Trophoblast cell (in vitro differentiated cells and primary cell): ENCODE results near the gene ZBTB2.

Experiments
- DNase-seq, 2 donors: peaks; one replicate each; pipeline ENCODE4 v3.0.0-alpha.2; 2016
- H2AFZ ChIP-seq: 2 replicates; pipeline ENCODE4 v1.6.1; 2013; ENCODE audit warnings: low read length, moderate library complexity, mild to moderate bottlenecking; ENCODE audit not compliant: insufficient read depth, poor library complexity
- H2AK5ac ChIP-seq: 2 replicates; pipeline ENCODE4 v1.6.1; 2013; ENCODE audit warnings: mild to moderate bottlenecking, low read length
- H2BK120ac ChIP-seq: 2 replicates; pipeline ENCODE4 v1.6.1; 2013; ENCODE audit warnings: low read length, mild to moderate bottlenecking, moderate library complexity; ENCODE audit not compliant: insufficient read depth, poor library complexity
- H2BK12ac ChIP-seq: 2 replicates; pipeline ENCODE4 v1.6.1; 2013; ENCODE audit warnings: mild to moderate bottlenecking, low read length, moderate library complexity
- H2BK5ac ChIP-seq: 2 replicates; pipeline ENCODE4 v1.6.1; 2013; ENCODE audit warnings: low read length, low read depth, moderate library complexity, mild to moderate bottlenecking; ENCODE audit not compliant: poor library complexity
- H3K14ac ChIP-seq: 2 replicates; pipeline ENCODE4 v1.6.1; 2013; ENCODE audit warnings: mild to moderate bottlenecking, low read length
- H3K18ac ChIP-seq: 2 replicates; pipeline ENCODE4 v1.6.1; 2013; ENCODE audit warnings: mild to moderate bottlenecking, low read length
- H3K23ac ChIP-seq: 2 replicates; pipeline ENCODE4 v1.6.1; 2013; ENCODE audit warnings: low read length
- H3K27ac ChIP-seq: 2 replicates; pipeline ENCODE4 v1.5.1; 2013; ENCODE audit warnings: low read depth, mild to moderate bottlenecking, inconsistent platforms, low read length, moderate library complexity
- H3K27me3 ChIP-seq: 2 replicates; pipeline ENCODE4 v1.6.1; 2013; ENCODE audit warnings: inconsistent platforms, mild to moderate bottlenecking, low read length, moderate library complexity; ENCODE audit not compliant: insufficient read depth
- H3K36me3 ChIP-seq, 2 experiments: 1 replicate in 1 of 2; 2 replicates in 1 of 2; pipeline ENCODE4 v1.6.1; 2013; ENCODE audit warnings: low read length in 2 of 2, mild to moderate bottlenecking in 2 of 2, moderate library complexity in 1 of 2; ENCODE audit not compliant: insufficient read depth in 2 of 2, control insufficient read depth in 1 of 2
- H3K4ac ChIP-seq: 2 replicates; pipeline ENCODE4 v1.6.1; 2013; ENCODE audit warnings: low read depth, mild to moderate bottlenecking, low read length, moderate library complexity
- H3K4me1 ChIP-seq, 2 experiments: 1 replicate in 1 of 2; 2 replicates in 1 of 2; pipeline ENCODE4 v1.6.1; 2013; ENCODE audit warnings: low read length in 2 of 2, mild to moderate bottlenecking in 2 of 2, moderate library complexity in 1 of 2; ENCODE audit not compliant: insufficient read depth in 2 of 2, control insufficient read depth in 1 of 2
- H3K4me2 ChIP-seq: 2 replicates; pipeline ENCODE4 v1.6.1; 2013; ENCODE audit warnings: inconsistent platforms, mild to moderate bottlenecking, low read length, moderate library complexity
- H3K4me3 ChIP-seq: 2 replicates; pipeline ENCODE4 v1.5.1; 2013; ENCODE audit warnings: mild to moderate bottlenecking, low read depth, low read length, inconsistent platforms
- H3K79me1 ChIP-seq: one replicate; pipeline ENCODE4 v1.6.1; 2013; ENCODE audit warnings: low read length
- H3K79me2 ChIP-seq: 2 replicates; pipeline ENCODE4 v1.6.1; 2013; ENCODE audit warnings: low read length, mild to moderate bottlenecking; ENCODE audit not compliant: control insufficient read depth, insufficient read depth, poor library complexity
- H3K9ac ChIP-seq: 2 replicates; pipeline ENCODE4 v1.6.1; 2013; ENCODE audit warnings: mild to moderate bottlenecking, low read length
- H3K9me3 ChIP-seq: 2 replicates; pipeline ENCODE4 v1.6.1; 2013; ENCODE audit warnings: low read depth, mild to moderate bottlenecking, control low read depth, inconsistent platforms, low read length; ENCODE audit not compliant: insufficient read depth
- H4K12ac ChIP-seq: 2 replicates; pipeline ENCODE4 v1.6.1; 2013; ENCODE audit warnings: low read depth, mild to moderate bottlenecking, low read length, moderate library complexity
- H4K8ac ChIP-seq: 2 replicates; pipeline ENCODE4 v1.6.1; 2013; ENCODE audit warnings: low read depth, mild to moderate bottlenecking, low read length, moderate library complexity
- H4K91ac ChIP-seq: one replicate; pipeline ENCODE4 v1.6.1; 2013; ENCODE audit warnings: low read depth, mild to moderate bottlenecking, low read length, moderate library complexity
- WGBS: extraction: QIAGEN DNeasy Blood & Tissue Kit; methylation state at CpG from one replicate; pipeline ENCODE4 v1.1.7; 2013; ENCODE audit warnings: missing lambda C conversion rate; ENCODE audit not compliant: insufficient read length, insufficient coverage; ENCODE audit errors: extremely low coverage; 5-methylcytosine and 5-hydroxymethylcytosine counted together

ZBTB2 gene

DNA sequence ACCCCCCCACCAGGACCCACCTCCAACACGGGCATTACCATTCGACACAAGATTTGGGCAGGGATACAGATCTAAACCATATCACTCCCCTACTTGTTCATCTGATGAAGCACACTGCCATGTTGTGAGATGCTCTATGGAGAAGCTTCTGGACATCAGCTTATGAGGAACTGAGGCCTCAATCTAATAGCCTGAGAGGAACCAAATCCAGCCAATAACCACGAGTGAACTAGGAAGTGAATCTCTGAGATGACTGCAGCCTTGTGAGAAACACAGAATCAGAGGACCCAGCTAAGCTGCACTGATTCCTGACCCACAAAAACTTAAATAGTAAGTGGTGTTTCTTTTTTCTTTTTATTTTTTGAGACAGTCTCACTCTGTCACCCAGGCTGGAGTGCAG, 21.6 kb upstream of the ZBTB2 start:
- no peak overlapping the region for H3K4me2 ChIP-seq
- H3K14ac ChIP-seq: no peak overlapping the region
- no peak overlapping the region for H2AFZ ChIP-seq
- no peaks in the 10 kb centered on the region for H3K79me1 ChIP-seq
- H2AK5ac ChIP-seq: no peak overlapping the region
- no peak overlapping the region for H4K91ac ChIP-seq
- H3K27me3 ChIP-seq: no peaks in the 10 kb centered on the region
- no peak overlapping the region for H2BK5ac ChIP-seq
- no peaks in the 10 kb centered on the region for H3K79me2 ChIP-seq
- peaks cover 24 to 37% of the 10 kb centered on the region in 2 experiments for H3K36me3 ChIP-seq
- H2BK120ac ChIP-seq: no peak overlapping the region
- DNase-seq: no peak
- H4K8ac ChIP-seq: no peak overlapping the region
- H3K18ac ChIP-seq: no peak overlapping the region
- no peak overlapping the region for H3K23ac ChIP-seq
- no peaks in the 10 kb centered on the region for H3K9me3 ChIP-seq
- no peak overlapping the region for H2BK12ac ChIP-seq
- H4K12ac ChIP-seq: no peak overlapping the region
- H3K27ac ChIP-seq: no peak overlapping the region
- no peak overlapping the region for H3K4me3 ChIP-seq
- H3K9ac ChIP-seq: no peak overlapping the region
- WGBS: no CpG with 5 or more reads among the region's 3 CpGs
- no peak overlapping the region for H3K4ac ChIP-seq
- no peaks in the 10 kb centered on the region for H3K4me1 ChIP-seq

DNA sequence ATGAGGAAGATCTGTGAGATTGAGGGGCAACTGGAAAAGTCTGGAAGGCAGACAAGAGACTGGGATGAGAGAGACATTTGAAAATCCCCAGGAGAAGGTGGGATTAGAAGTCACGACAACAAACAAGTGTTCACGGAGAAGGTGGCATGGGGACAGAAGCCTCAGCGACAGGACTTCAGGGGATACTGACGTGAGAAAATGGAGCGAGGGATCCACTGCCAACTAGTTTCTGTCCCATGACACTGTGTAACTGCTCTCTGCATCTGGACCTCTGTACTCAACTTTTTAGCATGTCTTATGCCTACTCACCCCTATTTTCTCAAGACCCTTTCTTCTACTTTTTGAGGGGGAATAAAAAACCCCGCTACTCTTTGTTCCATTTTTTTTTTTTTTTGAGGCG, 18.3 kb upstream of the ZBTB2 start:
- Histone ChIP-seq H2BK120ac (no peak overlapping the region), H3K9me3 (no peaks in the 10 kb centered on the region), H3K23ac (no peak overlapping the region), H3K36me3 (peaks cover 19 to 39% of the 10 kb centered on the region in 2 experiments), H2AK5ac (no peak overlapping the region), H4K8ac (no peak overlapping the region), H3K14ac (no peak overlapping the region), H2BK5ac (no peak overlapping the region), H3K4me2 (no peak overlapping the region), H3K4me3 (no peak overlapping the region), H2AFZ (no peak overlapping the region), H4K91ac (no peak overlapping the region), H3K9ac (no peak overlapping the region), H2BK12ac (no peak overlapping the region), H3K4me1 (no peaks in the 10 kb centered on the region), H3K27ac (no peak overlapping the region), H3K79me2 (no peaks in the 10 kb centered on the region), H3K18ac (no peak overlapping the region), H3K79me1 (no peaks in the 10 kb centered on the region), H4K12ac (no peak overlapping the region), H3K4ac (no peak overlapping the region), H3K27me3 (no peaks in the 10 kb centered on the region)
- no peak for DNase-seq
- no CpG with 5 or more reads among the region's 7 CpGs for WGBS

DNA sequence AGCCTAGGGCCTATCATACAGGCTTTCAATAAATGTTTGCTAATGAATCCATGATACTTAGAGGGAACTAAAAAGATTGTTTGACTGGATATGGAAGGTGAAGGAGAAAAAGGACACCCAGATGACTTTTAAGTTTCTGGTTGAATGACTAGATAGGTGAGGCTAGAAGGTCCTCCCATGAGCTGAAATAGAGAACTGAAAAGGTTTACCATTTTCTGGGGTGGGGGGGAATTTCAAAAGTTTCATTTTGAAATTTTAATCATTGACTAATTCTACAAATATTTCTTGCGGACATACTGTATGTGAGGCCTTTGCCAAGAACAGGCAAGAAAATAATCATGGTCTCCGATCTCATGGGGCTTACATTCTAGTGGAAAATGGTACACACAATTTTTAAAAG, 17.9 kb upstream of the ZBTB2 start:
- Histone ChIP-seq H3K27ac (no peak overlapping the region), H3K18ac (no peak overlapping the region), H4K8ac (no peak overlapping the region), H2BK12ac (no peak overlapping the region), H3K4me2 (no peak overlapping the region), H3K4me1 (no peaks in the 10 kb centered on the region), H3K36me3 (peaks cover 21 to 41% of the 10 kb centered on the region in 2 experiments), H2AFZ (no peak overlapping the region), H2BK120ac (no peak overlapping the region), H3K4me3 (no peak overlapping the region), H3K9ac (no peak overlapping the region), H3K4ac (no peak overlapping the region), H4K91ac (no peak overlapping the region), H4K12ac (no peak overlapping the region), H3K79me1 (no peaks in the 10 kb centered on the region), H3K79me2 (no peaks in the 10 kb centered on the region), H3K9me3 (no peaks in the 10 kb centered on the region), H3K27me3 (no peaks in the 10 kb centered on the region), H2BK5ac (no peak overlapping the region), H2AK5ac (no peak overlapping the region), H3K23ac (no peak overlapping the region), H3K14ac (no peak overlapping the region)
- no peak for DNase-seq
- no CpG with 5 or more reads among the region's 2 CpGs for WGBS

DNA sequence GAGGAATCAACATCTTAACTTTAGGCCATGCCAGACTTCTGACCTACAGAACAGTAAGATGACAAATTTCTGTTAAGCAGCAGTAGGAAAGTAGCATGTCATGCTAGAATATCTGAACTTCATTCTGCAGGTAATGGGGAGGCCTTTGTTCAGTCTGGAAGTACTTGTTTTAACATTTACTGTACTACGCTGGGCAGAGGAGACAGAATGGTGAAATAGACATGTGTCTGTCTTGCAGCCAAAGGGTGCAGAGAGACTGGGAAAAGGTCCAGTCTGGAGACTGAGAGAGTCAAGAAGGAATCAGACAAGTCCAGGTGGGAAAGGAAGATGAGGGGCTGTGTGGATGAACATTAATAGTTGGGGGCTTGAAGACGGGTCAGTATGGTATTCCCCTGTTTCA, 17.5 kb upstream of the ZBTB2 start:
- Histone ChIP-seq H2AFZ (no peak overlapping the region), H4K8ac (no peak overlapping the region), H3K79me1 (no peaks in the 10 kb centered on the region), H3K4me2 (no peak overlapping the region), H2BK5ac (no peak overlapping the region), H4K12ac (no peak overlapping the region), H3K14ac (no peak overlapping the region), H3K79me2 (no peaks in the 10 kb centered on the region), H3K4ac (no peak overlapping the region), H2AK5ac (no peak overlapping the region), H3K27me3 (no peaks in the 10 kb centered on the region), H3K9me3 (no peaks in the 10 kb centered on the region), H4K91ac (no peak overlapping the region), H2BK120ac (no peak overlapping the region), H3K36me3 (peaks cover 24 to 41% of the 10 kb centered on the region in 2 experiments), H3K23ac (no peak overlapping the region), H3K9ac (no peak overlapping the region), H2BK12ac (no peak overlapping the region), H3K4me1 (no peaks in the 10 kb centered on the region), H3K4me3 (no peak overlapping the region), H3K27ac (no peak overlapping the region), H3K18ac (no peak overlapping the region)
- no CpG with 5 or more reads among the region's 2 CpGs for WGBS
- no peak for DNase-seq
